8988T (cell line): ENCODE measurements around the gene GTF3C4.

Experiments used
- DNase-seq: peaks from one replicate; pipeline ENCODE4 v3.0.0; 2011

The GTF3C4 gene

DNA sequence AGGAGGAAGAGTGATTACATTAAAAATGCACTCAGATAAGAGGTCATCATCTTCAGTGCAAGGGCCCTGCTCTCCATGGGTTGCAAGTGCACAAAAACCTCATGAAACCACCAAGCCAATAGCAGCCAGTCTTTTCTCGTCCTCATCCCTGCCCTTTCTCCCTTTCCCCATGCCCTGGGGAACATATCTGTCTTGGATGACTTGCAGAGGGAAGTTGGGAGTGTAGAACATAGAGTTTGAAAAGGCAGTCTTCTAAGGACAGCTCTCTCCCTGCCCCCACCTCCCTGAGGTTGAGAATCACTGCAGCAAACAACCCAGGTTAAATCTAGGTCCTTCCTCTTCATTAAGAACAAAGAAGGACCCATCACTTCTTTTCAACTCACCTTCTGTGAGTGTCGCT is 22.5 kb upstream of the GTF3C4 start:
- DNase-seq, result no peak

- no peak for DNase-seq
Observed at GRCh38 chr9:132648283-132648682, 22.0 kb upstream of the GTF3C4 start.

DNA sequence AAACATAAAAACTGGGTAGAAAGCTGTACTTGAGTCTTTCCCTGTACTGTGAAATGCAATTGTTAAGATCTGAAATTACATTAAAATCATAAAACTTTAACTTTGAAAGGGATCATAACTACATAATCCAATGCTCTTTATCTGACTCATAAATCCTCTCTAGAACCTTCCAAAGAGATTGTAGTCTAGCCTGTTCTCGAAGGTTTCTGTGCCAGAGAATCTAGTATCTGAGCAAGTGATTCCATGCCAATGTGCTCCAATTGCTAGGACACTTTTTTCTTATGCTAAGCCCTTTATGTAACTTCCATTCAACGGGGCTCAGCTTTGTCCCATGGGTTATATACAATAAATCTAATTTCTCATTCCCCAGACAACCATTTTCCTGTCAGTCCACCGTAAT is 21.6 kb upstream of the GTF3C4 start:
- no peak for DNase-seq

- DNase-seq, result no peak
Observed at GRCh38 chr9:132651259-132651658, 19.0 kb upstream of the GTF3C4 start.

DNA sequence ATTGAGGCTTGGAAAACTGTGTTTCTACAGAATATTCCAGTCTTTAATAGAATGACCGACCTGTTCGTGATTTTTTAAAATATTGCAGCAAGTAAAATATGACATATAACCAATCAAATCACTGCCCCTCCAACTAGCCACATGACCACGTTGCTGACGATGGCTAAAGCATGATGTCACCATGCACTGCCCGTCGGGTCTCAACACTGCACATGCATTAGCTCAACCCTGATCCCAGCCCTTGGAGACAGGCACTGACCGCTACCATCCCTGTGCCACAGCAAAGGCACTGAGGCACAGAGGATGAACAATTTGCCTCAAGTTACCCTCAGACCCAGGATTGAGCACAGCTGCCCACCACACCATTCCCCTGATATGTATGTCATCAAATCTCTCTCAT is 14.0 kb upstream of the GTF3C4 start:
- no peak for DNase-seq

- DNase-seq, result no peak
Observed at GRCh38 chr9:132662152-132662945, 7.9 kb upstream of the GTF3C4 start.

GRCh38 chr9:132663117-132663516 is 7.1 kb upstream of the GTF3C4 start:
- no peak for DNase-seq

DNA sequence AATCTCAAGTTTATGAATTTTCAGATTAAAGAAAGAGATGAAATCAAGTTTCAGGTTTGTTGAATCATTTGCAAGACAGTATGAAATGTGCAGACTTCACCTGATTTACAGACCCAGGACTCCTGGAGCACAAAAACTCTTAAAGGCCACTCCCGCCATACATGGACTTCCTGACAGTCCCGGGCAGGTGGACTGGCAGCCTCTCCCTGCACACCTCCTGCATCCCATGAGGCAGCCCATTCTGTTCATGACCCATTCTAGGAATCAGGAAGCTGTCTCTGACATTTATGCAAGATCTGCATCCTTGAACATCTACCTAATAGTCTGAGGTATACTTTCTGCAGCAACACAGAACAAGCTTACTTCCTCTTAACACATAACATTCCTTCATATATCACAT is 6.4 kb upstream of the GTF3C4 start:
- DNase-seq, result no peak

- DNase-seq, result peak; percentile 51
Observed at GRCh38 chr9:132669319-132669697, 956 bp upstream of the GTF3C4 start.

GRCh38 chr9:132669698-132670456 is 387 bp upstream of the GTF3C4 start, which contains the start of gene DDX31:
Gene DDX31, minus strand, starts transcription at chr9:132669983. Its CDS starts 49 bp downstream, at chr9:132669934.
- peak; percentile 77 for DNase-seq

DNA sequence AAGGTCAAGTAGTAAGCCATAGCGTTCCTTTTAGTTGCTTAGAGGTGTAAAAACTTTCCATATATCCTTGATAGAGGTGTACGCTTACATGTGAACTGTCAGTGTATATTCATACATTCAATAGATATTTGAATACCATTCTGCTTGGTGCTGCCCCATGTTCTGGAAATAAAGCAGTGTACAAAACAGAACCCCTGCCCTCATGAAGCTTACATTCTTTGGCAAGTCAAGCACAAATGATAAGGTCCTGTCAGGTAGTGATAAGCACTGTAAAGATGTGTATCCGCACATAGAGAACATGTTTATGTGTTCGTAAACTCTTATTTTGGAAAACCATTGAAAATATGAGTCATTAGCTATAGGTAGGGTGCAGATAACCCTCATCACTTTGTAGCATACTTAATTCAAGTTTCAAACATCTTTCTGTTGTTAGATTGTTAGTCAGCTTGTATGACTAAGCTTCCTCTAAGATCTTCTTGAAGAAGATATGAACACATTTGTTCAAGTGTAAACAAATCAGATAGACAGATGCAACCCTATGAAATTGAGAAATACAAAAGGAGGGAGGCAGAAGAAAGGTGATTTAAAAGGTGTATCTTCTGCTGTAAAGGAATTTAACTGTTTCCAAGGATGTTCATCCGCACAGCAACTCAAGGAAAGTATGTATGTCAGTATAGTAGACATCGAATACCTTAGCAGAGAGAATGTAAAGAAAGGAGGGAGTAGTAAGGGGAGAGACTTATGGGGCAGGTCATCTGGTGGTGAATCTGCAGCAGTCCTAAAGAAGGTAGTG is 1.6 kb downstream of the GTF3C4 start:
- DNase-seq, result no peak

- DNase-seq, result no peak
Observed at GRCh38 chr9:132672413-132672690, 2.1 kb downstream of the GTF3C4 start.

DNA sequence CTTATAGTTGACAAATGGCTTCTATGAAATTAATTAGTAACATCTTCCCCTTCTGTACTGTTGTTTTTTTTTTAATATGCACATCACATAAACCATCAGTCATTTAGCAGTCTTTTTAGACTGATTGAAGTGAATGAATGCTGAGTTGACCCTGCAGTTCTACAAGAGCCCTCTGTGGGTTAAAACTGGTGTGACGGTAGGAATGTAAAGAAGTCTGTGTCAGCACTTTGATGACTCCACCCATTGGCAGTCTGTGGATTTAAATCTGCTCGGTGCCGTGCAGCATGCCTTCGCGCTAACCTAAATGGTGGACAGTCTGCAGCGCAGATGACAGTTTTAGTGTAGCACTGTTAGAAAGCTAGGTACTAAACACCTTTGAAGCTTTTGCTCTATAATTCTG is 3.1 kb downstream of the GTF3C4 start:
- DNase-seq, result peak; percentile 54

GRCh38 chr9:132674485-132674884 is 4.2 kb downstream of the GTF3C4 start:
- DNase-seq, result no peak

GRCh38 chr9:132677976-132678375 is 7.7 kb downstream of the GTF3C4 start:
- no peak for DNase-seq

GRCh38 chr9:132679946-132680625 is 9.8 kb downstream of the GTF3C4 start:
- no peak for DNase-seq

DNA sequence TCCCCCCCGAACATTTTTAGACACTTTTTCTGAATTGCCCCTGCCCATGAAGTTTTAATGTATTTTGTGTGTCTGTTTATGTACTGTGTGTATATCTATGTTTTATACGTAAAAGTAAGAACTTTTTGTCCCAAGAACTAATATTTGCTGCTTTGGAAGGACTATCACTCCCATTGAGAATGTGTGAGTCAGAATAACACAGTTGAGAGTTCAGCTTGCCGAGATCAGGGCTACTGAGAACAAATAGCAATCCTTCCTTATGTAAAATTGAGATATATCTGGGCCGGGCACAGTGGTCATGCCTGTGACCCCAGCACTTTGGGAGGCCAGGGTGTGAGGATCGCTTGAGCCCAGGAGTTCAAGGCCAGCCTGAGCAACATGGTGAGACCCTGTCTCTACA is 11.3 kb downstream of the GTF3C4 start:
- no peak for DNase-seq

- no peak for DNase-seq
Observed at GRCh38 chr9:132683873-132684272, 13.6 kb downstream of the GTF3C4 start.

DNA sequence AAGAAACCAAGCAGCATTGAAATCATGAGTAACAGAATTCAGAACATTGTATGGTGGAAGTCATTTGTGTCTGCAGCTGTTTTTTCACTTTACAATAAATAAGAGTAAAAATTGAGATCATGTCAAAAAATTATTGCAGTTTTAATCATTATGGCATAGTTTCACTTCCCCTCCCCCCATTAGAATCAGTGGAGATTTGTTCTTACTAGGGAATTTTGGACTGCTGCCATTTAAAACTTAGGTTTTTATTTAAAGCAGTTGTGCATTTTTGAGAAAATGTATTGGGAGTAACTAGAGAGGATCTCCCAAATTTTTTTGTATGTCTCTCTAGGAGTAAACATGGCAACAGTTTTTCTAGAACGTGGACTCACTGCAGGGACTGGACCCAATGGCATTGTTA is 20.4 kb downstream of the GTF3C4 start:
- no peak for DNase-seq

GRCh38 chr9:132694144-132694543 is 23.9 kb downstream of the GTF3C4 start:
- no peak for DNase-seq

GRCh38 chr9:132697230-132697629 is 27.0 kb downstream of the GTF3C4 start:
- DNase-seq, result no peak

DNA sequence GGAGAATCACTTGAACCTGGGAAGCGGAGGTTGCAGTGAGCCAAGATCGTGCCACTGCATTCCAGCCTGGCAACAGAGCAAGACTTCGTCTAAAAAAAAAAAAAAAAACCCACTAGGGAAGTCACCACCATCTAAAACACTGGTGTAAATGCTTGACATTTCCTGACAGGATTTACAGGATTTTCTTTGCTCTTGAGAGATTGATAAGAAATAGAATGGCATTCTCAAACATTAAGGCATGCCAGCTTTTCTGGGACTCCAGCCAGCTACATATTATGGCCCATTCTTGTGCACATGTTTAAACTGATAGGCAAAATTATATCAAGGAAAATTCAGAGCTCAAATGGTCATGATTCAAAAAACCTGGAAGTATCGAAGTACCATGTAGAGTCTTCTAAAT is 28.7 kb downstream of the GTF3C4 start:
- DNase-seq, result no peak

DNA sequence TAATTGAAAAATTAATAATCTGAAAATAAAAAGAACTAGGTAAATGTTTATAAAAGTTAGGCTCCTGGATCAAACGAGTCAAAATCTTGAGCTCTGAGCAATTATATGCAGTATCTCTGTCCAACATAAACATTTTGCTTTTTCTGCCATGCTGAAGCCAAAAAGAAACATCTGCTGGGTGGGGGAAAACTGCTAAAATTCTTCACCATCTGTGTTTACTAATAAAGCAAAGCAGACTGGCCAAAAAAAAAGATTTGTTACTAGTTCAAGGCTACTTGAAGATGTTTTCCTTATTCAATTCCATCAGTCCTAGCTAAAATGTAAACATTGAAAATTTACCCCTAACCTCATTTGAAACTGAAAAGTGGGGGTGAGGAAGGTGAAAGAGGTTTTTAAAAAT is 29.7 kb downstream of the GTF3C4 start:
- no peak for DNase-seq
